SK-MEL-5 (cell line): ENCODE measurements around the gene FOXK1. TPM values are rescaled to one million over a fixed set of nuclear protein-coding genes. Genes with fewer than 3 reads are reported as not detected.

ENCODE experiments used
- DNase-seq: peaks from one replicate; pipeline ENCODE4 v3.0.0-alpha.2; 2016; ENCODE audit warnings: low read depth, low spot score
- in situ Hi-C: cut with HindIII; loops from 2 replicates; pipeline ENCODE4 v1.10.0; 2016; ENCODE audit warnings: low sequenced_read_pairs, high pct_unique_total_duplicates, low pct_unique_long_range_greater_than_20kb
- small RNA-seq, 2 experiments: library from RNA; depleted of rRNA; stranded (forward); fragments of <200 nt; gene quantifications; one replicate each; pipeline ENCODE3, GENCODE V24; 2014
- total RNA-seq: library from RNA; depleted of rRNA; stranded (reverse); fragments of >200 nt; shearing (Covaris generic); gene quantifications from 2 replicates; pipeline ENCODE4 v1.2.3, GENCODE V29; 2014; rRNA removed

Gene FOXK1
- total RNA-seq, 1 experiment from 2014 or later: 14.5 TPM

- no peak for DNase-seq
- in situ Hi-C loops: no loop called here
Observed at GRCh38 chr7:4809666-4810065, 127.6 kb downstream of the FOXK1 start.

GRCh38 chr7:4814433-4814832, 132.3 kb downstream of the FOXK1 start:
- no peak for DNase-seq
- in situ Hi-C loops: no loop called here

GRCh38 chr7:4815121-4815520, 133.0 kb downstream of the FOXK1 start:
- DNase-seq: no peak
- in situ Hi-C loops: no loop called here

- DNase-seq: no peak
- in situ Hi-C loops: no loop called here
Observed at GRCh38 chr7:4815609-4816418, 133.7 kb downstream of the FOXK1 start.

GRCh38 chr7:4816419-4817080, 134.5 kb downstream of the FOXK1 start:
- no peak for DNase-seq
- in situ Hi-C loops: no loop called here

- in situ Hi-C loops: no loop called here
- no peak for DNase-seq
Observed at GRCh38 chr7:4817178-4817901, 135.2 kb downstream of the FOXK1 start.

GRCh38 chr7:4818000-4818794, 136.1 kb downstream of the FOXK1 start:
- in situ Hi-C loops: no loop called here
- DNase-seq: no peak

- in situ Hi-C loops: no loop called here
- DNase-seq: no peak
Observed at GRCh38 chr7:4819560-4820404, 137.7 kb downstream of the FOXK1 start.

GRCh38 chr7:4820405-4820966, 138.4 kb downstream of the FOXK1 start:
- in situ Hi-C loops: no loop called here
- no peak for DNase-seq

Small RNAs within 50 kb of the gene (small RNA-seq; reads per million reads assigned to genes)
- gene MIR4656: 0 reads per million in 2 experiments
- 0 reads per million in 2 experiments for gene RF00019

Other genes with a start within 250 kb of the FOXK1 start
- gene AP5Z1, start 93.3 kb downstream of the FOXK1 start, total RNA-seq: 80.4 and 85.1 TPM in 2 replicates
- 0.03 TPM in 1 of 2 replicates, not detected in the other for gene PAPOLB, start 179.7 kb downstream of the FOXK1 start, total RNA-seq
- gene RADIL, start 201.4 kb downstream of the FOXK1 start, total RNA-seq: 24.3 and 25.3 TPM in 2 replicates